SK-N-SH (cell line): ENCODE data around the gene SP110. TPM values are rescaled to one million over a fixed set of nuclear protein-coding genes. Genes with fewer than 3 reads are reported as not detected.

Experiments
- CTCF ChIA-PET: fragments of 300-600, 350-600 bp; formaldehyde crosslinking; extraction: SDS; loops from one replicate; lab custom pipeline; 2021; lab: Yijun Ruan, JAX
- POLR2A ChIA-PET: fragments of 350-600 bp; sonication (Branson Sonifier 250); formaldehyde crosslinking; extraction: SDS; loops from one replicate; lab custom pipeline; 2020; ENCODE audit warnings: antibody characterized with exemption, inconsistent platforms; lab: Yijun Ruan, JAX
- DNase-seq: peaks from one replicate; pipeline ENCODE4 v3.0.0; 2012
- H2AFZ ChIP-seq: fragments of 200-600 bp; sonication (generic); 2 replicates; pipeline ENCODE4 v1.8.1; 2016; ENCODE audit warnings: antibody characterized with exemption, mild to moderate bottlenecking, low read depth
- H3F3A ChIP-seq: fragments of 200-600 bp; sonication (generic); replicated peaks from 2 replicates; pipeline ENCODE3; 2016; ENCODE audit warnings: antibody characterized with exemption, mild to moderate bottlenecking; ENCODE audit not compliant: insufficient read depth
- H3K27ac ChIP-seq, 2 experiments: fragments of 200-500 bp in 1 of 2; fragments of 200-600 bp in 1 of 2; sonication (Bioruptor generic) in 1 of 2; sonication (generic), shearing (Covaris generic) in 1 of 2; 2 replicates each; pipeline versions ENCODE4 v1.5.1 to v1.6.1; 2014 to 2016; ENCODE audit warnings: low read depth in 2 of 2, inconsistent platforms in 1 of 2, low read length in 1 of 2, mild to moderate bottlenecking in 1 of 2, mixed read lengths in 1 of 2
- H3K27me3 ChIP-seq: fragments of 200-600 bp; sonication (generic), shearing (Covaris generic); 2 replicates; pipeline ENCODE4 v1.6.1; 2016; ENCODE audit warnings: mixed run types; ENCODE audit not compliant: insufficient read depth
- H3K36me3 ChIP-seq, 2 experiments: fragments of 200-500 bp in 1 of 2; fragments of 200-600 bp in 1 of 2; sonication (Bioruptor generic) in 1 of 2; sonication (generic) in 1 of 2; replicated peaks in 1 of 2; 2 replicates each; pipeline versions ENCODE3 to v1.5.1; 2014 to 2016; ENCODE audit warnings: low read length in 1 of 2, mild to moderate bottlenecking in 1 of 2; ENCODE audit not compliant: insufficient read depth in 2 of 2, control insufficient read depth in 1 of 2
- H3K4me1 ChIP-seq, 2 experiments: fragments of 200-500 bp in 1 of 2; fragments of 200-600 bp in 1 of 2; sonication (Bioruptor generic) in 1 of 2; sonication (generic), shearing (Covaris generic) in 1 of 2; 2 replicates each; pipeline versions ENCODE4 v1.5.1 to v1.6.1; 2014 to 2016; ENCODE audit warnings: low read depth in 1 of 2, low read length in 1 of 2, mixed run types in 1 of 2; ENCODE audit not compliant: insufficient read depth in 2 of 2, control insufficient read depth in 1 of 2
- H3K4me2 ChIP-seq: fragments of 200-600 bp; sonication (generic), shearing (Covaris generic); 2 replicates; pipeline ENCODE4 v1.6.1; 2017; ENCODE audit warnings: mixed run types
- H3K4me3 ChIP-seq, 2 experiments: fragments of 200-500 bp in 1 of 2; fragments of 200-600 bp in 1 of 2; sonication (Bioruptor generic) in 1 of 2; sonication (generic), shearing (Covaris generic) in 1 of 2; 2 replicates each; pipeline versions ENCODE4 v1.5.1 to v1.8.1; 2014 to 2016; ENCODE audit warnings: low read depth in 2 of 2, inconsistent platforms in 1 of 2, low read length in 1 of 2, mild to moderate bottlenecking in 1 of 2, mixed read lengths in 1 of 2, moderate library complexity in 1 of 2
- H3K79me2 ChIP-seq: fragments of 200-600 bp; sonication (generic); 2 replicates; pipeline ENCODE4 v1.8.1; 2017; ENCODE audit warnings: mild to moderate bottlenecking; ENCODE audit not compliant: insufficient read depth
- H3K9ac ChIP-seq: fragments of 200-600 bp; sonication (generic); 2 replicates; pipeline ENCODE4 v1.6.1; 2017; ENCODE audit warnings: mixed run types
- H3K9me2 ChIP-seq: fragments of 200-600 bp; sonication (generic); 2 replicates; pipeline ENCODE4 v1.6.1; 2017; ENCODE audit warnings: mixed run types
- H3K9me3 ChIP-seq: fragments of 200-600 bp; sonication (generic); 2 replicates; pipeline ENCODE4 v1.6.1; 2017; ENCODE audit warnings: mixed run types, mild to moderate bottlenecking, moderate library complexity
- H4K20me1 ChIP-seq: fragments of 200-600 bp; sonication (generic); 2 replicates; pipeline ENCODE4 v1.6.1; 2017; ENCODE audit warnings: mild to moderate bottlenecking, mixed run types; ENCODE audit not compliant: insufficient read depth
- EP300 ChIP-seq, 2 experiments: IDR thresholded peaks; 2 replicates each; pipeline versions ENCODE4 v1.4.0 to v1.6.1; 2012; ENCODE audit warnings: borderline replicate concordance in 1 of 2, low read depth in 1 of 2, low read length in 1 of 2
- GATA2 ChIP-seq: sonication (generic); formaldehyde crosslinking; IDR thresholded peaks from 2 replicates; pipeline ENCODE4 v1.5.0; 2020; ENCODE audit warnings: mild to moderate bottlenecking, missing genetic modification reagents
- JUND ChIP-seq: IDR thresholded peaks from 2 replicates; pipeline ENCODE4 v1.4.0; 2012
- NRF1 ChIP-seq: IDR thresholded peaks from 2 replicates; pipeline ENCODE4 v1.6.1; 2012; ENCODE audit warnings: low read depth, mild to moderate bottlenecking, low read length
- POLR2AphosphoS5 ChIP-seq: IDR thresholded peaks from 2 replicates; pipeline ENCODE4 v1.6.1; 2012; ENCODE audit warnings: low read depth, low read length
- RAD21 ChIP-seq: IDR thresholded peaks from 2 replicates; pipeline ENCODE4 v1.6.1; 2012; ENCODE audit warnings: mild to moderate bottlenecking, low read length
- RXRA ChIP-seq: IDR thresholded peaks from 2 replicates; pipeline ENCODE4 v1.4.0; 2012; ENCODE audit warnings: low read depth, mild to moderate bottlenecking, borderline replicate concordance
- SIN3A ChIP-seq: IDR thresholded peaks from 2 replicates; pipeline ENCODE4 v1.6.1; 2012; ENCODE audit warnings: low read depth, mild to moderate bottlenecking, low read length, moderate library complexity, borderline replicate concordance
- TCF12 ChIP-seq: IDR thresholded peaks from 2 replicates; pipeline ENCODE4 v1.4.0; 2012
- WGBS: methylation state at CpG from one replicate; pipeline ENCODE4 v1.1.6; 2017; ENCODE audit warnings: low lambda C conversion rate; 5-methylcytosine and 5-hydroxymethylcytosine counted together
- polyA plus RNA-seq, 3 experiments: library from polyadenylated mRNA; depleted of rRNA; stranded (reverse); fragments of >200 nt; gene quantifications; 2 replicates each; pipeline ENCODE4 v1.2.3, GENCODE V29; 2012
- TF ChIP-seq, protein P1 (sequence below): fragments of 200-600 bp; sonication (generic); IDR thresholded peaks from 2 replicates; pipeline ENCODE4 v1.6.1; 2017; ENCODE audit warnings: antibody characterized with exemption, mild to moderate bottlenecking, moderate library complexity

SP110 gene
- polyA plus RNA-seq, 1 of the 3 experiments (the other 2 are of a cell fraction): 10.4 TPM

DNA sequence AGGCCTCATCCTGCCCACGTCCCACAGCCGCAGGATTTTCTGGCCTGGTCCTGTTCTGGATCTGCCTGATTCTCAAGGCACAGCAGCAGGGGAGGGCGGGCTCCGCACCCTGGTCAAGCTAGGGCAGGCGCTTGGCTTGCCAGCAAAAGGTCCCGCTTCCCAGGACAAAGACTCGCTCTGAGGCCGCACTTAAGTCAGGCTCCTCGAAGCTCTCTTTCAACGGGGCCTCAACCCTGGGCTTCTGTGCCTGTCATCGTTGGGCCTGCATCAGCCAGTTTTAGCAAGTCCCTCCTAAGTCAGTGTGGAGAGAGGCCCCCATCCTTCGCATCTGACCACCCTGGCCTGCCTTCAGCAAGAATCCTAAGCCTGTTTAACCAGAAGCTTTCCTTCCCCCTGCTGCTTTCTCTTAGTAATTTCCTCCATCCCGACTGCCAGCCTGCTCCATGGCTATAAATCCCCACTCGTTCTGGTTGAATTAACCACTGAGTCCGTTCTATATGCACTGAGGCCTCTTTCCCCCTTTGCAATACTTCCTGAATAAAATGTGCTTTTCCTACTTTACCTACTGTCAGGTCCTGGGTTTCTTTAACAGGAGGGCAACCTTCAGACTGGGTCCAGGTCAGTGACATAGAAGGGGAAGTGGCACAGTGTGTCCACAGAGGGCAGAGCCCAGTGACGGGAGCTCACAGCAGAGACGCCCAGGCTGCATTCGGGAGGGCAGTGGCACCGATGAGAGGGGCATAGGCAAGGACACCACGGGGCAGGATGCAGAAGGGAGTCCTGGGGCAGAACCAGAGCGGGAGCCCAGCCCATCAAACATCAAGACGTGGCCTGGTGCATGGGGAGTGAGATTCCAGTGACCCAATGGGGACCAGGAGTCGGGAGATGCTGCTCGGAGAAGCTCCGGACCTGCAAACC is 62.7 kb downstream of the SP110 start:
- H4K20me1 ChIP-seq: no peaks in the 10 kb centered on the region
- ChIA-PET POLR2A (no interaction called here), CTCF (interaction anchor here (1.2 to 3.7 kb wide), 4 partner anchors 89 to 148 kb away, joined by 3 to 36 read pairs (median 10); partner anchors contain the start of gene SLC16A14)
- no peaks in the 10 kb centered on the region for H3F3A ChIP-seq
- no peak overlapping the region for H2AFZ ChIP-seq
- no peak for TF ChIP-seq RAD21
- TF ChIP-seq EP300 (IDR thresholded peaks at IDR 0.05; ENCODE audit: borderline replicate concordance in 1 of 2, low read depth in 1 of 2, low read length in 1 of 2): no peak
- TF ChIP-seq POLR2AphosphoS5: no peak
- TF ChIP-seq SIN3A: no peak
- no peak for TF ChIP-seq RXRA
- TF ChIP-seq TCF12: no peak
- TF ChIP-seq GATA2 (CRISPR knock-in tag): no peak
- H3K79me2 ChIP-seq: no peaks in the 10 kb centered on the region
- 72% methylated on average over 18 of the region's 25 CpGs for WGBS
- no peak overlapping the region for H3K9ac ChIP-seq
- H3K4me2 ChIP-seq: no peak overlapping the region
- no peak for DNase-seq
- H3K4me3 ChIP-seq: no peak overlapping the region
- no peak overlapping the region for H3K27ac ChIP-seq
- no peaks in the 10 kb centered on the region for H3K9me3 ChIP-seq
- no peaks in the 10 kb centered on the region for H3K36me3 ChIP-seq
- no peaks in the 10 kb centered on the region for H3K4me1 ChIP-seq
- no peaks in the 10 kb centered on the region for H3K27me3 ChIP-seq
- no peaks in the 10 kb centered on the region for H3K9me2 ChIP-seq

DNA sequence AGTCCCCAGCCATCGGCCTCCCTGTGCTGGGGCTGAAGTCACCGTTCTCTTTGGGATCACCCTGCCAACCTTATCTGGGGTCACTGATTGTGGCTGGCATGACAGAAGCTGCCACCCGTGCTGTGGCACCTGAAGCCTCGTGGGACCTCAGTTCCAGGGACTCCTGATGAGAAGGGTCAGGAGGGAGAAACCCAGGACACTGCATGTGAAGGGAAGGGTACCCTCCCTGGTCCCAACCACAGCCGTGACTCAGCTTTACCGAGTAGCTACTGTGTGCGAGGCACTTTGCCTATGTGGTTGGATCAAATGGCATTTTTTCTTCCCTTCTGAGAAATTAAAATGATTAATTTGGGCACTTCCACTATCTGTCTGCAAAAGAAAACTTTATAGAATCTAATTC is 64.4 kb downstream of the SP110 start:
- no peaks in the 10 kb centered on the region for H3K36me3 ChIP-seq
- ChIA-PET POLR2A (no interaction called here), CTCF (interaction anchor here (1.0 to 1.6 kb wide), 2 partner anchors 87 to 147 kb away, joined by 3 to 5 read pairs; partner anchors contain the start of gene SLC16A14)
- H2AFZ ChIP-seq: no peak overlapping the region
- DNase-seq: no peak
- H3K4me2 ChIP-seq: no peak overlapping the region
- no peaks in the 10 kb centered on the region for H3K4me1 ChIP-seq
- H3K79me2 ChIP-seq: no peaks in the 10 kb centered on the region
- TF ChIP-seq SIN3A (no peak), JUND (no peak), NRF1 (no peak)
- TF ChIP-seq, protein P1, sequence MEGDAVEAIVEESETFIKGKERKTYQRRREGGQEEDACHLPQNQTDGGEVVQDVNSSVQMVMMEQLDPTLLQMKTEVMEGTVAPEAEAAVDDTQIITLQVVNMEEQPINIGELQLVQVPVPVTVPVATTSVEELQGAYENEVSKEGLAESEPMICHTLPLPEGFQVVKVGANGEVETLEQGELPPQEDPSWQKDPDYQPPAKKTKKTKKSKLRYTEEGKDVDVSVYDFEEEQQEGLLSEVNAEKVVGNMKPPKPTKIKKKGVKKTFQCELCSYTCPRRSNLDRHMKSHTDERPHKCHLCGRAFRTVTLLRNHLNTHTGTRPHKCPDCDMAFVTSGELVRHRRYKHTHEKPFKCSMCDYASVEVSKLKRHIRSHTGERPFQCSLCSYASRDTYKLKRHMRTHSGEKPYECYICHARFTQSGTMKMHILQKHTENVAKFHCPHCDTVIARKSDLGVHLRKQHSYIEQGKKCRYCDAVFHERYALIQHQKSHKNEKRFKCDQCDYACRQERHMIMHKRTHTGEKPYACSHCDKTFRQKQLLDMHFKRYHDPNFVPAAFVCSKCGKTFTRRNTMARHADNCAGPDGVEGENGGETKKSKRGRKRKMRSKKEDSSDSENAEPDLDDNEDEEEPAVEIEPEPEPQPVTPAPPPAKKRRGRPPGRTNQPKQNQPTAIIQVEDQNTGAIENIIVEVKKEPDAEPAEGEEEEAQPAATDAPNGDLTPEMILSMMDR: no peak
- H3F3A ChIP-seq: no peaks in the 10 kb centered on the region
- WGBS: 54% methylated on average over 7 of the region's 7 CpGs
- no peaks in the 10 kb centered on the region for H3K27me3 ChIP-seq
- no peaks in the 10 kb centered on the region for H3K9me2 ChIP-seq
- no peaks in the 10 kb centered on the region for H3K9me3 ChIP-seq
- H4K20me1 ChIP-seq: no peaks in the 10 kb centered on the region
- no peak overlapping the region for H3K4me3 ChIP-seq
- H3K9ac ChIP-seq: no peak overlapping the region
- H3K27ac ChIP-seq: no peak overlapping the region
